ENCODE data around the gene COL1A2. TPM values are rescaled to one million over a fixed set of nuclear protein-coding genes. Genes with fewer than 3 reads are reported as not detected.

Gene COL1A2
- total RNA-seq, 1 donor, result 11,912 TPM

DNA sequence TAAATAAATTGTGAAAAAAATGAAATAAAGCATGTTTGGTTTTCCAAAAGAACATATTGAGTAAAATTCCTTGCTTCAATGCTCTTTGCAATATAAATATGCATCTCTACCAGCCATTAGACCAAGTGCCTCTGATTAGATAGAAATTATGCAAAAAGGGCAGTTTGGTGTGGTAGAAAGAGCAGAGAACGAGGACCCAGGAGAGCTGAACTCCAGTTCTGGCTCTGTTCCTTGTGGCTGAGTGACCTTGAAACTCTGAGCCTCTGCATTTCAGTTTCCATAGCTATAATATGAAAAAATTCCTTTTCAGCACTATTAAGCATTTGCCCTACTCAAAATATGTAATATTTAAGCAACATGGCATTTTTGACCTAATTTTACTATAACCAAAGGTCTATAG is 36.5 kb downstream of the COL1A2 start:
- H3K4me2 ChIP-seq (ENCODE audit: insufficient read depth, low read length), result no peak overlapping the region
- H3K27me3 ChIP-seq (ENCODE audit: insufficient read depth, low read length), result no peaks in the 10 kb centered on the region
- H3K4me1 ChIP-seq (ENCODE audit: insufficient read depth, low read length), result peaks cover 5% of the 10 kb centered on the region
- no peak overlapping the region for H3K27ac ChIP-seq (ENCODE audit: low read depth, low read length)
- H3K36me3 ChIP-seq (ENCODE audit: insufficient read depth, low read length), result peaks cover 46% of the 10 kb centered on the region
- H3K4me3 ChIP-seq (ENCODE audit: insufficient read depth, low read length), result no peak overlapping the region
- no peaks in the 10 kb centered on the region for H3K79me2 ChIP-seq (ENCODE audit: insufficient read depth, low read length)
- no peak overlapping the region for H2AFZ ChIP-seq (ENCODE audit: low read length)
- H3K9me3 ChIP-seq (ENCODE audit: low read depth, low read length), result no peaks in the 10 kb centered on the region
- no peak for DNase-seq (ENCODE audit: insufficient read length, low spot score, missing footprints)
- H4K20me1 ChIP-seq (ENCODE audit: insufficient read depth, low read length), result peaks cover 16% of the 10 kb centered on the region
- no peak for TF ChIP-seq CTCF (IDR thresholded peaks at IDR 0.05; ENCODE audit: extremely low read depth, low read depth, low read length)

DNA sequence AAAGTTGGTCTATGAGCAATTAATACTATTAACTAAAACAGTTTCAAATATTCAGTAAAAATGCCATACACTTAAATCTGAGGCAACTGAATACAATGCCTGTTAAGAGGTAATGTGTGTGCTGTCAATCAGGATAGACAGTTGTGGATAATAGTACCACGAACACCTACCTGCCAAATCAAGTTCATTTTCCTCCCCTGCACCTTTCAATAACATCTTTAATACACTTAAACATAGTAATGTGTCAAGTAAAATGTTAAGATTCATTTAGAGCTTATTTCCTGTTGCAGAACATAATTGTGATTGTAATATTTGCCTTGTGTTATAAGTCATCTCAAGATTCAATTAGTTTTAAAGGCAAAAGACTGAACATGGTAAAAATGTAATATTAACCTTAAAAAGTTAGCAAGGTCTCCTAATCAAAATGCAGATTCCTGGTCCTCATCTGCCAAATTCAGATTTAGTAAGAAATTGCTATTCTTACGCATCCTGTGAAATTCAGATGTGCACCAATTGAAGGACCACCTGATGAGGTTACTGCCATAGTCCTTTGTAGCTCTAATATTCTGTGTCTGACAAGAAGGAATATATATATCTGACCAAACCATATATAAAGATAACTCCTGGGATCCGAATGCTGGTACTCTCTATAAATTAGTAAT is 37.1 kb downstream of the COL1A2 start:
- DNase-seq (ENCODE audit: insufficient read length, low spot score, missing footprints), result no peak
- Histone ChIP-seq H4K20me1 (ENCODE audit: insufficient read depth, low read length) (peaks cover 12% of the 10 kb centered on the region), H3K27ac (ENCODE audit: low read depth, low read length) (no peak overlapping the region)

DNA sequence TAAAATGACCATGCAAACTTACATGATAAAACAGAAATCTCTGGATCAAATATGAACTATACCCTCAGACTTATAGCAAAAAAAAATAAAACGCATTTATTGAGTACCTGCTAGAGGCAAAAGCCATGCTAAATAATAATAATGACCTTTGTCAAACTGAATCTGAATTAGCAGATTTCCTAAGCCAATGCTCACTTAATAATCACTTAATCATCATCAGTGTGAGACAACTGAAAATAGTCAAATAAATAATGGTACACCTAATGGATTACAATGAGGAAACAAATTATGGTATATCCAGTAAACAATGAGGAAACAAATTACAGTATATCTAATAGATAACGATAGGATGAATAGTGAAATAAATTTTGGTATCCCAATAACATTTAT is 37.6 kb downstream of the COL1A2 start:
- Histone ChIP-seq H3K36me3 (ENCODE audit: insufficient read depth, low read length) (peaks cover 35% of the 10 kb centered on the region), H3K4me1 (ENCODE audit: insufficient read depth, low read length) (peaks cover 5% of the 10 kb centered on the region), H3K27me3 (ENCODE audit: insufficient read depth, low read length) (no peaks in the 10 kb centered on the region), H4K20me1 (ENCODE audit: insufficient read depth, low read length) (peaks cover 12% of the 10 kb centered on the region), H3K4me3 (ENCODE audit: insufficient read depth, low read length) (no peak overlapping the region), H3K27ac (ENCODE audit: low read depth, low read length) (no peak overlapping the region), H2AFZ (ENCODE audit: low read length) (no peak overlapping the region), H3K4me2 (ENCODE audit: insufficient read depth, low read length) (no peak overlapping the region), H3K9me3 (ENCODE audit: low read depth, low read length) (no peaks in the 10 kb centered on the region), H3K79me2 (ENCODE audit: insufficient read depth, low read length) (no peaks in the 10 kb centered on the region)
- no peak for DNase-seq (ENCODE audit: insufficient read length, low spot score, missing footprints)
- TF ChIP-seq CTCF (IDR thresholded peaks at IDR 0.05; ENCODE audit: extremely low read depth, low read depth, low read length), result no peak

More for the DNA sequence above, 37.1 kb downstream of the COL1A2 start:
- Histone ChIP-seq H3K36me3 (ENCODE audit: insufficient read depth, low read length) (peaks cover 40% of the 10 kb centered on the region), H3K9me3 (ENCODE audit: low read depth, low read length) (no peaks in the 10 kb centered on the region), H3K79me2 (ENCODE audit: insufficient read depth, low read length) (no peaks in the 10 kb centered on the region), H3K27me3 (ENCODE audit: insufficient read depth, low read length) (no peaks in the 10 kb centered on the region), H2AFZ (ENCODE audit: low read length) (no peak overlapping the region), H3K4me2 (ENCODE audit: insufficient read depth, low read length) (no peak overlapping the region), H3K4me1 (ENCODE audit: insufficient read depth, low read length) (peaks cover 5% of the 10 kb centered on the region), H3K4me3 (ENCODE audit: insufficient read depth, low read length) (no peak overlapping the region)
- no peak for TF ChIP-seq CTCF (IDR thresholded peaks at IDR 0.05; ENCODE audit: extremely low read depth, low read depth, low read length)

GRCh38 chr7:94432817-94433216 is 38.1 kb downstream of the COL1A2 start:
- peaks cover 9% of the 10 kb centered on the region for H4K20me1 ChIP-seq (ENCODE audit: insufficient read depth, low read length)
- DNase-seq (ENCODE audit: insufficient read length, low spot score, missing footprints), result no peak
- H3K36me3 ChIP-seq (ENCODE audit: insufficient read depth, low read length), result peaks cover 30% of the 10 kb centered on the region
- H3K4me3 ChIP-seq (ENCODE audit: insufficient read depth, low read length), result no peak overlapping the region
- H3K27ac ChIP-seq (ENCODE audit: low read depth, low read length), result no peak overlapping the region
- H2AFZ ChIP-seq (ENCODE audit: low read length), result no peak overlapping the region
- no peaks in the 10 kb centered on the region for H3K9me3 ChIP-seq (ENCODE audit: low read depth, low read length)
- H3K4me1 ChIP-seq (ENCODE audit: insufficient read depth, low read length), result peaks cover 5% of the 10 kb centered on the region
- no peak for TF ChIP-seq CTCF (IDR thresholded peaks at IDR 0.05; ENCODE audit: extremely low read depth, low read depth, low read length)
- no peaks in the 10 kb centered on the region for H3K79me2 ChIP-seq (ENCODE audit: insufficient read depth, low read length)
- H3K4me2 ChIP-seq (ENCODE audit: insufficient read depth, low read length), result no peak overlapping the region
- H3K27me3 ChIP-seq (ENCODE audit: insufficient read depth, low read length), result no peaks in the 10 kb centered on the region
